Lower lobe of right lung (tissue), 2 donors: Measurements from ENCODE around the gene TTK. TPM values are rescaled to one million over a fixed set of nuclear protein-coding genes. Genes with fewer than 3 reads are reported as not detected.

Experiments
- ATAC-seq, 2 donors: fragments of 200-7000 bp; cut with Tn5 transposase; one replicate each; pipeline ENCODE4 v1.9.1; 2020 to 2022; ENCODE audit warnings: mild to moderate bottlenecking in 2 of 2, moderate library complexity in 2 of 2
- DNase-seq: peaks from one replicate; pipeline ENCODE4 v3.0.0-alpha.2; 2020
- H3K27ac ChIP-seq: fragments of 200-600 bp; one replicate; pipeline ENCODE4 v1.8.0; 2022
- H3K27me3 ChIP-seq: fragments of 200-600 bp; one replicate; pipeline ENCODE4 v1.8.0; 2022; ENCODE audit warnings: low read depth
- H3K36me3 ChIP-seq: fragments of 200-600 bp; one replicate; pipeline ENCODE4 v1.8.0; 2022; ENCODE audit warnings: mild to moderate bottlenecking
- H3K4me1 ChIP-seq: fragments of 200-600 bp; one replicate; pipeline ENCODE4 v1.8.0; 2022
- H3K4me3 ChIP-seq: fragments of 200-600 bp; one replicate; pipeline ENCODE4 v1.8.0; 2022; ENCODE audit warnings: mild to moderate bottlenecking
- H3K9me3 ChIP-seq: fragments of 200-600 bp; one replicate; pipeline ENCODE4 v1.8.0; 2022
- CTCF ChIP-seq: fragments of 200-600 bp; IDR thresholded peaks from one replicate; pipeline ENCODE4 v1.8.0; 2022; ENCODE audit warnings: antibody characterized with exemption, mild to moderate bottlenecking
- intact Hi-C: fragments of 100-400 bp; cut with DNase I; formaldehyde crosslinking; loops from one replicate; pipeline ENCODE4 v1.11.0; 2022
- total RNA-seq: library from RNA; stranded (reverse); fragmentation: NEBNext Ultra II Directional; extraction: Animal tissue kit (Norgen Biotek cat#: 25700); gene quantifications from one replicate; pipeline ENCODE4 v1.2.1, GENCODE V29; 2021
- donor health status: DM: no; HTN: yes; CAD: no; lungs with severe emphysema.

TTK gene
- total RNA-seq, 1 donor from 2014 or later: 1.7 TPM

- no peak for TF ChIP-seq CTCF
- H3K9me3 ChIP-seq: no peaks in the 10 kb centered on the region
- H3K4me3 ChIP-seq: no peak overlapping the region
- no peak overlapping the region for H3K27ac ChIP-seq
- H3K27me3 ChIP-seq: no peaks in the 10 kb centered on the region
- intact Hi-C loops: loop anchor here (10.0 kb wide), 1 partner anchor 147 kb away; the partner anchor contains the start of gene ELOVL4
- H3K36me3 ChIP-seq: no peaks in the 10 kb centered on the region
- no peaks in the 10 kb centered on the region for H3K4me1 ChIP-seq
- DNase-seq: no peak
- ATAC-seq: no peak
These were observed 87.1 kb downstream of the TTK start for GRCh38 chr6:80091506-80091905.

Other genes with a start within 250 kb of the TTK start
- gene ELOVL4, start 57.1 kb upstream of the TTK start, total RNA-seq: 0.24 TPM
- 13.8 TPM for gene BCKDHB, start 102.0 kb downstream of the TTK start, total RNA-seq